Astrocyte of the cerebellum (primary cell): ENCODE data around the gene ATXN1L.

ENCODE experiments used
- DNase-seq: peaks from one replicate; pipeline ENCODE4 v3.0.0-alpha.2; 2011; ENCODE audit warnings: low read depth
- H3K4me3 ChIP-seq: 2 replicates; pipeline ENCODE4 v1.5.1; 2011; ENCODE audit warnings: mild to moderate bottlenecking, low read depth, low read length, moderate library complexity
- in situ Hi-C: cut with HindIII; loops from 2 replicates; pipeline ENCODE4 v1.10.0; 2017; ENCODE audit warnings: low sequenced_read_pairs
- TF ChIP-seq, protein P1 (sequence below): IDR thresholded peaks from 2 replicates; pipeline ENCODE4 v1.5.1; 2012; ENCODE audit warnings: low read length, low read depth, moderate library complexity, mild to moderate bottlenecking; ENCODE audit errors: missing control alignments

Gene ATXN1L

DNA sequence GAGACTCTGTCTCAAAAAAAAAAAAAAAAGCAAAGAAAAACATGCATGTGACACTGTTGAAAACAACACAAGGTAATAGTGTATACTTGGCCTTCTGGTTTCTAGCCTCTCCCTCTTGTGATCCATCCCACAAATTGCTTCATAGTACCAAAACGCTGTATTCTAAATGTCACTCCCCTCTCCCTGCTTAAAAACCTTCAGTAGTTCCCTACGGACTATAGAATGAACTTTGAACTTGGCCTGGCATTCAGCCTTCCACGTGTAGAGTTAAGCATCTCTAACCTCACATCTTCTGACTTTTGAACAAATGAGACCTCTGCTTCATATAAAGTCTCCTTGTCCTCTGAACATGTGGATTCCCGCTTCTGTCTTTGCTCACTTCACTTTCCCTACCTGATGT, 33.1 kb downstream of the ATXN1L start:
- in situ Hi-C loops = no loop called here
- no peak overlapping the region for H3K4me3 ChIP-seq
- no peak for DNase-seq
- TF ChIP-seq, protein P1, sequence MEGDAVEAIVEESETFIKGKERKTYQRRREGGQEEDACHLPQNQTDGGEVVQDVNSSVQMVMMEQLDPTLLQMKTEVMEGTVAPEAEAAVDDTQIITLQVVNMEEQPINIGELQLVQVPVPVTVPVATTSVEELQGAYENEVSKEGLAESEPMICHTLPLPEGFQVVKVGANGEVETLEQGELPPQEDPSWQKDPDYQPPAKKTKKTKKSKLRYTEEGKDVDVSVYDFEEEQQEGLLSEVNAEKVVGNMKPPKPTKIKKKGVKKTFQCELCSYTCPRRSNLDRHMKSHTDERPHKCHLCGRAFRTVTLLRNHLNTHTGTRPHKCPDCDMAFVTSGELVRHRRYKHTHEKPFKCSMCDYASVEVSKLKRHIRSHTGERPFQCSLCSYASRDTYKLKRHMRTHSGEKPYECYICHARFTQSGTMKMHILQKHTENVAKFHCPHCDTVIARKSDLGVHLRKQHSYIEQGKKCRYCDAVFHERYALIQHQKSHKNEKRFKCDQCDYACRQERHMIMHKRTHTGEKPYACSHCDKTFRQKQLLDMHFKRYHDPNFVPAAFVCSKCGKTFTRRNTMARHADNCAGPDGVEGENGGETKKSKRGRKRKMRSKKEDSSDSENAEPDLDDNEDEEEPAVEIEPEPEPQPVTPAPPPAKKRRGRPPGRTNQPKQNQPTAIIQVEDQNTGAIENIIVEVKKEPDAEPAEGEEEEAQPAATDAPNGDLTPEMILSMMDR = no peak

- no peak overlapping the region for H3K4me3 ChIP-seq
- DNase-seq = no peak
- in situ Hi-C loops = no loop called here
- TF ChIP-seq, protein P1 = no peak
Measured at GRCh38 chr16:71880176-71880575, 34.4 kb downstream of the ATXN1L start.

GRCh38 chr16:71882505-71883167, 36.9 kb downstream of the ATXN1L start:
- in situ Hi-C loops = no loop called here
- H3K4me3 ChIP-seq = peak overlapping the region; percentile 56
- DNase-seq = peak; percentile 69
- TF ChIP-seq, protein P1 = peak; percentile 96

DNA sequence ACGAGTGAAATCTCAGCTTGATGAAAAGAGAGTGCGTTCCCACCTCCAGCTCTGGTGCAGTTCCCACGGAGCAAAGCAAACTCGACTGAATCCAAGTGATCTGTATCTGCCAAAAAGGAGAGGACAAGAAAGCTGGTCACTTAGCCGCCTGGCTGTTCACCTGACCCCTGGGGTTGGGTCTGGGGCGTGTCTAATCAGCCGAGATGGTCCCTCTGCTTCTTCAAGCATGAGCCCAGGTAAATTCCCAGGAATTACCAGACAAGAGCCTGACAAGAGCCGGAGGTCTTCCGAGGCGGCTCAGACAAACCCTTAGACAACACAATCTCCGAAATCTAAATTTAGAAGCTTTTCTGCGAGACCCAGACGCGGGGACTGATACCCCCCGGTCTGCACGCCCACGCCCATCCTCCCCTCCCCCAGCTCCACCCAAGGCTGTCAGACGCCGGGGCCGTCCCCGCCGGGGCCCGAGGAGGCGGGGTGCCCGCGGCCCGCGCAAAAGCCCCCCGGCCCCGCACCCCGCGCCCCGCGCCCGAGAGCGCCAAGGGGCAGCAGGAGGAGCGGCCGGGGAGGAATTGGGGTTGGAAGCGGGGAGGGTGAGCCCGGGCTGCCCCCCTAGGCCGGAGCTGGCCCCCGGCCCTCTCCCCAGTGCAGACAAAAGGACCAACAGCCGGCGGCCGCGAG, 37.5 kb downstream of the ATXN1L start:
- TF ChIP-seq, protein P1 = no peak
- no peak for DNase-seq
- peak overlapping the region; percentile 56 for H3K4me3 ChIP-seq
- in situ Hi-C loops = no loop called here

DNA sequence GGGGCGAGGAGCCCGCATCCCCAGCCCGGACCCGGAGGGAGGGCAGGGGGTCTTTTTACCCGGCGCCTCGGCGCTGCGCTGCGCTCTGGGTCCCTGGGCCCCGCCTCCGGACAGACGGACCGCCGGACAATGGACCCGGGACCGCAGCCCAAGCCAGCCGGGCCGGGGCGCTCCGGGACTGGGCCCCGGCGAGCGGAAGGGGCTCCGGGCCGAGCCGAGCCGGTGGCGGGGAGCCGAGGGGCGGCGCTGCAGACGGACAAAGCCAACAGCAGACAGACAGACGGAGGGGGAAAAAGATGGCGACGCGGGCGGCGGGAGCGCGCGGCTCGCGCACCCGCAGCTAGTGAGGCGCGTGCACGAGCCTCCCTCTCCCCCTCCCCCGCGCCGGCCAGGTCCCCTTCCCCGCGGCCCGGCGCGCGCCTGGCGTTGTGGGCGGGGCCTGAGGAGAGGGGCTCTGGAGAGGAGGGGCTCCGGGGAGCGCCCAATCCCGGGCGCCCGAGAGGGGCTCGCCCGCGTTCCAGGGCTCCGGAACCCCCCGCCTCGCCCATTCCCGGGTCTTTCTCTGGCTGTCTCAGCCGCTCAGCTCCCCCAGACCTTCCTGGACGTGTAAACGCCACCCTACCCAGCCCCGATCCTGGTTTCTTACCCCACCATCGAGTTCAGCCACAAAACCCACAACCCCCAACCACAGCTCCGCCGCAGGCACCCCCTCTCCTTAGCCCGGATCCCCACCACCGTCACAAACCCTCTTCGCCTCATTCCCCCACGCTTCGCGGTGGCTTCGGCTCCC, 38.3 kb downstream of the ATXN1L start, which contains the start of gene ZNF821:
Gene ZNF821, minus strand, starts transcription at position 334 of the 790 bp plus-strand sequence. CDS start 4,236 bp downstream, outside the sequence.
- in situ Hi-C loops = no loop called here
- H3K4me3 ChIP-seq = peak within 1 kb of the TSS; percentile 56
- peak; percentile 28 for DNase-seq
- TF ChIP-seq, protein P1 = peak; percentile 51

DNA sequence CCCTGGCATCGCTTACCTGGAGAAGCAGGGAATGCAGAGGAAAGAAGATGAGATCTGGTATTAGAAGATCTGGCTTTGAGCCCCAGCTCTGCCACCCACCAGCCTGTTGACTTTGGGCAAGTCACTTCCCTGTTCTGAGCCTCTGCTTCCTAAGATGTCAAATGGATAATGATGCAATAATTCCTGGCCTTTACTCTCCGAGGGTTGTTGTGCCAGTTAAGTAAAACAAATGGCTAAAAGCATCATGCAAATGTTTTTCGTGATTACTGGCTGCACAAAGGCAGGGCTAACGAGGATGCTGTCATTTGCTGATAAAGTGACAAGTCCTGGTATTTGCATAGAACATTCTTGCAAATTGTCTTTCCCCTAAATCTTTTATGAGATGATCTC, 39.5 kb downstream of the ATXN1L start:
- H3K4me3 ChIP-seq = no peak overlapping the region
- DNase-seq = no peak
- TF ChIP-seq, protein P1 = no peak
- in situ Hi-C loops = no loop called here
